Urinary bladder (tissue), 4 donors: ENCODE measurements around the gene PPP2R2C. TPM values are rescaled to one million over a fixed set of nuclear protein-coding genes. Genes with fewer than 3 reads are reported as not detected.
A peak's percentile ranks its signal among the peaks of the same experiment; 100 is the strongest.

ENCODE experiments used
- DNase-seq: peaks from one replicate; pipeline ENCODE4 v3.0.0-alpha.2; 2015; ENCODE audit errors: extremely low spot score
- H3K27ac ChIP-seq: one replicate; pipeline ENCODE4 v1.5.1; 2013; ENCODE audit warnings: low read depth, mild to moderate bottlenecking, moderate library complexity
- H3K36me3 ChIP-seq: one replicate; pipeline ENCODE4 v1.6.1; 2013; ENCODE audit warnings: mild to moderate bottlenecking, moderate library complexity; ENCODE audit not compliant: insufficient read depth
- H3K4me1 ChIP-seq: one replicate; pipeline ENCODE4 v1.6.1; 2013; ENCODE audit warnings: mild to moderate bottlenecking, moderate library complexity; ENCODE audit not compliant: insufficient read depth
- H3K4me3 ChIP-seq: one replicate; pipeline ENCODE4 v1.5.1; 2013; ENCODE audit warnings: low read depth, low read length
- WGBS: extraction: QIAGEN DNeasy Blood & Tissue Kit; methylation state at CpG from one replicate; pipeline ENCODE4 v1.1.7; 2013; 5-methylcytosine and 5-hydroxymethylcytosine counted together
- polyA plus RNA-seq: library from polyadenylated mRNA; stranded (reverse); fragments of 200-250 nt; gene quantifications from one replicate; pipeline ENCODE4 v1.2.3, GENCODE V29; 2013
- total RNA-seq: library from RNA; depleted of rRNA; stranded (reverse); fragments of >200 nt; gene quantifications from one replicate; pipeline ENCODE4 v1.2.3, GENCODE V29; 2014
- donor health status: healthy with polysubstance abuse.
- donor health status: healthy.

The PPP2R2C gene
- total and polyA plus RNA-seq, 2 donors = 0.94 to 3.0 TPM

GRCh38 chr4:6487466-6487865, 15.1 kb upstream of the PPP2R2C start:
- H3K4me3 ChIP-seq = no peak overlapping the region
- DNase-seq = no peak
- no peaks in the 10 kb centered on the region for H3K4me1 ChIP-seq
- no peaks in the 10 kb centered on the region for H3K36me3 ChIP-seq
- no peak overlapping the region for H3K27ac ChIP-seq
- WGBS = 61% methylated on average over 2 of the region's 2 CpGs

DNA sequence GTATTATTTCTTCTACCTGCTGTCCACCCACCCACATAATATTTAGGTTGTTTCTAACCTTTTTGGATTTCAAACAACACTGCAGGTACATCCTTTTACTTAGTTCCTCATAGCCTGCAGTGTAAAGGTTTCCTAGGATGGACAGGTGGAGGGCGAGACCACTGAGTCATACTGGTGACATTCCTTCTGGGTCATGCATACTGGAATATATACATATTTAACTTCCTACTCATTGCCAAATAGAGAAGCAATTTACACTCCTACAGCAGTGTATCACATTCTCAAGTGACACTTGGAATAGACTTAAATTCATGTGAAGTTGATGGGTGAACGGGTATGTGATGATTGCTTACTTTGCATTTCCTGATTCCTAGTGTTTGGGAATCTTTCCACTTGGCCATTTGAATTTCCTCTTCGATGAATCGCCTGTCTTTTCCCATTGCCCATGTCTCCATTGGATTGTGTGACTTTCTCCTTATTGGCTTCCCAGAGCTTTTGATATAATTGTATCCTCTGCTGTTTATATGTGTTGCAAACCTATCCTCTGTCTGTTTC, 8.2 kb upstream of the PPP2R2C start:
- H3K36me3 ChIP-seq = no peaks in the 10 kb centered on the region
- H3K4me1 ChIP-seq = no peaks in the 10 kb centered on the region
- H3K27ac ChIP-seq = no peak overlapping the region
- 75% methylated on average over 4 of the region's 4 CpGs for WGBS
- DNase-seq = no peak
- H3K4me3 ChIP-seq = no peak overlapping the region

DNA sequence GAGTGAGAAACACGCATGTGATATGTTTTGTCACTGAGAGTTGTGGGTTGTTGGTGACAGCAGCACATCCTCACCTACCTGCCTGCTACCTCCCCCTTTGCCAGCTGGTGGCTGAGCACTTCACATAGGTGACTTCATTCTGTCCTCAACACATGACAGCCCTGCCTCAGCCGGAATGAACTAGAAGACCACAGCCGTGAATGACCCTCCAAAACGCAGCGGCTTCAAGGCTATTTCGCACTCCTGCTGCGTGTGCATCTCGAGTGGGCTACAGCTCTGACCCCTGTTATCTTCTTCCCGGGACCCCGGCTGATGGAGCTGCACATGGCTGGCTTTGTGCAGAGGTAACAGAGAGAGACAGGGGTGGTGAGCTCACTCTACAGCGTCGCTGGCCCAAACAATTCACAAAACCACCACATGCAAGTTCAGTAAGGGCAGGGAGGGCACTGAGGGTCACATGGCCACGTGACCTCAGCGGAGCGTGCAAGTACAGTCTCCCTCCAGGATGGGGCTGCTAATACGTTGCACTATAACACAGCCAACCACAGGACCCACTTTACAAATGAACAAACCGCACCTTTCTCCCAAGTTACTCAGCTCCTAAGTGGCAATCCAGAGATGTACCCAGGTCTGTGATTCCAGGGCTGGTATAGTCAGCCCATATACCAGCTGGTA, 6.3 kb upstream of the PPP2R2C start:
- WGBS = 65% methylated on average over 17 of the region's 17 CpGs
- no peak for DNase-seq
- Histone ChIP-seq H3K4me1 (no peaks in the 10 kb centered on the region), H3K27ac (no peak overlapping the region), H3K4me3 (no peak overlapping the region), H3K36me3 (no peaks in the 10 kb centered on the region)

DNA sequence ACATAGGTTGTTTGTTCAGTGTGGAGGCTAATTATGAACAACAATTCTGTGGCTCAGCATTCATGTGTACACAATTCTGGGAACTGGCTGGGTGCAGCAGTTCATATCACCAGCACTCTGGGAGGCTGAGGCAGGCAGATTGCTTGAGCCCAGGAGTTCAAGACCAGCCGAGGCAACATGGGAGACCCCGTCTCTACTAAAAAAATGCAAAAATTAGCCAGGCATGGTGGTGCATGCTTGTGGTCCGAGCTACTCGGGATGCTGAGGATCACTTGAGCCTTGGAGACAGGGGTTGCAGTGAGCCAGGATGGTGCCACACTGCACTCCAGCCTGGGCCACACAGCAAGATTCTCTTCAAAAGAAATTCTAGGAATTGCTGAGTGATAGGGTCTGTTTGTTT, 4.5 kb upstream of the PPP2R2C start:
- H3K4me1 ChIP-seq = no peaks in the 10 kb centered on the region
- H3K36me3 ChIP-seq = no peaks in the 10 kb centered on the region
- H3K27ac ChIP-seq = no peak overlapping the region
- WGBS = 88% methylated on average over 4 of the region's 4 CpGs
- no peak for DNase-seq
- no peak overlapping the region for H3K4me3 ChIP-seq

DNA sequence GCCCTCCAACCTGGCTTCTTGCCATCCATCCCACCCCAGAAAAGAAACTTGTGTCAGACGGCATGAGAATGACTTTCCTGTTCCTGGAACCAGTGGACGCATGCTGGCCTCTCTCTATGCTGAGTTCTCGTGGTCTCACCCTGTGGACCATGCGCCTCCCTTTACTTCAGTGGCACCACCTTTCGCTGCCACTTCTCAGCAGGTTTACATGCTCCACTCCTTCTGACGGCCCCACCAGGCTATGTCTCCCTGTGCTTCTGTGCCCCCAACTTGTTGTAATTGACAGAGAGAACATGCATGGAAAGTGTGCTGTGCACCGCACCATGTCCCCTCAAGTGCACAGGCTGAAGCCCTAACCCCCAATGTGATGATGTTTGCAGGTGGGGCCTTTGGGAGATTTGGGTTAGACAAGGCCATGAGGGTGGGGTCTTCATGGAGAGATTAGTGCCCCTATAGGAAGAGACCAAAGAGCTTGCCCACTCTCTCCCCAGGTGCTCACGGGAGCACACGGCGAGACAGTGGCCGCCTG, 3.1 kb upstream of the PPP2R2C start:
- H3K4me1 ChIP-seq = peaks cover 1% of the 10 kb centered on the region
- no peak overlapping the region for H3K4me3 ChIP-seq
- no peaks in the 10 kb centered on the region for H3K36me3 ChIP-seq
- DNase-seq = no peak
- WGBS = 90% methylated on average over 11 of the region's 11 CpGs
- no peak overlapping the region for H3K27ac ChIP-seq

DNA sequence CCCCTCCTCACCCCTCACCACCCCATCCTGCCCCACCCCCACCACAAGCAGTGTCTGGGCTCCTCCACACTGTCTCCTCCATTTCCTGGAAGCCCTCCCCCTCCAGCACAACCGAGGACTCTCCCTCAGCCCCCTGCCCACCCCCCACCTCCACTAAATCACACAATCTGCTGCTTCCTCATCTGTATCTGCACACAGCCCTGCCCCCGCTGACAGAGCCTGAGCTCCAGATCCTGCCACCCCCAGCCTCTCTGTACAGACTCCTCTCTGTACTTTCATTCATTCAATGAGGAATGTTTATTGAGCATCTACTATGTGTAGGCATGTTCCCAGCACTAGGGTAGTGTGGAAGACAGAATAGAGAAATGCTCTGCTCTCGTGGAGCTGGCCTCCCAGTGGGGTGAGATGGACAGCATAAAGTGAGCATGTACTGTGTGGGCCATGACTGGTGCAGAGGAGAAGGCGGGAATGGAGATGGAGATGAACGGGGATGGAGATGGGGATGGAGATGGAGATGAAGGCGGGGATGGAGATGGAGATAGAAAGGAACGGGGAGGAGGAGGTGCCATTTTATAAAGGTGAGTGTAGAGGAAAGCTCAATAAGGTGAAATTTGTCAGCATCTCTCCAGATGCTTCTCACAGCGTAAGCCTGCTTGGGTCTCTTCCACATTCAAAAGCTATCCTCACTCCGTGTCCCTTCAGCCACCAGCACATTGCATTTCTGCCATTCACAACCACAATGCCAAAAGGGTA, 2.5 kb upstream of the PPP2R2C start:
- no peak overlapping the region for H3K4me3 ChIP-seq
- DNase-seq = no peak
- H3K36me3 ChIP-seq = no peaks in the 10 kb centered on the region
- H3K4me1 ChIP-seq = peaks cover 1% of the 10 kb centered on the region
- WGBS = 69% methylated on average over 9 of the region's 9 CpGs
- H3K27ac ChIP-seq = no peak overlapping the region

DNA sequence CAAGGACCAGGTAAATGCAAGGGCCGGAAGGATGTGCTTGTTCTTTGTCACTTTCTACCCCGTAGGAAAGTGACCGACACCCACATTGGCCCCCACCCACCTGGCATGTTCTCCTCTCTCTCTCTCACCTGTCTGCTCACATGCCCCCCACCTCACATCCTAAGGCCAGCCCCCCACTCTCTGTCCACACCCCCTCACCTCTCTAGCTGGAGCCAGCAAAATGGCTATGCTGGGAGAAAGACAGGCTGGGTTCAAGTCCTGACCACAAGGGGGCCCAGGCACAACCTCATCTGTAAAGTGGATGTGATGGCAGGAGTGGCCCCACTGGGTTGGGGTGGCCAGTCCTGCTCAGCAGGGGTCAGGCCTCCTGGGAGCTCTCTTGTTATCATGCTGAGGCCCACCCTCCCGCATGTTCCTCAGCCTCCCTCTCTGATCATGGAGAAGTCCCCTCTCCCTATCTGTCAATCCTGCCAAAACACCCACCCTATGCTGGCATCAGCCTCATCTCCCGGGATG, 1.7 kb upstream of the PPP2R2C start:
- no peaks in the 10 kb centered on the region for H3K36me3 ChIP-seq
- no peak overlapping the region for H3K4me3 ChIP-seq
- WGBS = 42% methylated on average over 5 of the region's 5 CpGs
- no peak overlapping the region for H3K27ac ChIP-seq
- H3K4me1 ChIP-seq = peaks cover 1% of the 10 kb centered on the region
- no peak for DNase-seq

DNA sequence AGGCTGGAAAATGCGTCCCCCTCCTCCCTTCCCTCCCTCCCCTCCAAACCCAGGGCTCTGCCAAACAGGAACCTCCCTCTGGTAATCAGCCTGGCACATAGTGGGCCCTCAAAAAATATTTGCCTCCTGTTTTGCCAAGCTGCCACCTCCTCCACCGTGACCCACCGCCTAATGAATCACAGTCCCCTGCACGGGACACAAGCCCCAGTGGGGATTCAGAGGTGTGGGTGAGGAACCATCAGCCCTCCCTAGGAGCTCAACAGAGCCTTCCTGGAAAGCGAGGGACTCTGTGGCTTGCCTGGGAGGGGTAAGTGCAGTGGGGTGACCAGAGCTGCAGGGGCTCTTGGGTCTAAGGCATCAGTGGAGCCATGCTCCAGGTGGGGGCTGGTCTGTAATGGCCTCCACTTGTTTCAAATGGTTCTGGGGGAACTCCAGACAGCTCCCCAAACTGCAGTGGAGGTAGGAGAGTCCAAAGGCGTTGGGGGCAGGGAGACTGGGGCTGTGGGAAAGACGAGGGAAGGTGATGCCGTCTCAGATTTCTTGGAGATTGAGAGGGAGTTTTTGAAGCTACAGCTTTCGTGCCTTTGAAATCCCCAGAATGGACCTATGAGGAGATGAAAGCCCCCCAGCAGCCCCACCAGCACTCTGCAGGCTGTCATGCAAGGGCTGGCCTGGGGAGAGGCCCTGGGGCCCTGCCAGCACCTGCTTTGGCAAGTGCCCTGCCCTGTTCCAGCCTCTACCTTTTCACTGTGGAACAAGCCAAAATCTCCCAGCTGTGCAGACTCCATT, 1.0 kb upstream of the PPP2R2C start:
- no peak for DNase-seq
- no peak overlapping the region for H3K4me3 ChIP-seq
- no peak overlapping the region for H3K27ac ChIP-seq
- WGBS = 25% methylated on average over 9 of the region's 9 CpGs
- peaks cover 1% of the 10 kb centered on the region for H3K4me1 ChIP-seq
- no peaks in the 10 kb centered on the region for H3K36me3 ChIP-seq

DNA sequence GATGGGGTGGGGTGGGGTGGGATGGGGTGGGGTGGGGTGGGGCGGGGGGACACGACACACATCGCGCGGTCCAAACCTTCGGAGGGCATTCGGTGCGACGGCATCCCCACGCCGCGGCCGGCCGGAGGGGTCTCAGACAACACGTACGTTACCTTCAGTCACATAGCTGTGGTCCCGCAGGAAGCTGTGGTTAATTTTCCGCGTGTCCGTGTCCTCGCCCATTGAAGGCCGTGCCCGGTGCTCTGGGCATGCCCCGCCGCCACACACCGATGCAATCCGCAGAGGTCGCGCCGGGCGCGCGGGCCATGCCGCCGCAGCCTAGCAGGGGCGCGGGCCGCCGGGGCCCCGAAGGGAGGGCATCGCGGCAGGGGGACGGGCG, 417 bp downstream of the PPP2R2C start:
- DNase-seq = no peak
- WGBS = under 1% methylated on average over 44 of the region's 44 CpGs
- H3K36me3 ChIP-seq = no peaks in the 10 kb centered on the region
- peaks cover 1% of the 10 kb centered on the region for H3K4me1 ChIP-seq
- no peak overlapping the region for H3K27ac ChIP-seq
- H3K4me3 ChIP-seq = peak overlapping the region; percentile 33

GRCh38 chr4:6471307-6472007, 957 bp downstream of the PPP2R2C start:
- Histone ChIP-seq H3K4me1 (peaks cover 1% of the 10 kb centered on the region), H3K4me3 (peak overlapping the region; percentile 46), H3K27ac (no peak overlapping the region), H3K36me3 (no peaks in the 10 kb centered on the region)
- 2% methylated on average over 28 of the region's 28 CpGs for WGBS
- no peak for DNase-seq

GRCh38 chr4:6470502-6471306, 1.7 kb downstream of the PPP2R2C start:
- no peak for DNase-seq
- Histone ChIP-seq H3K27ac (no peak overlapping the region), H3K4me1 (peaks cover 1% of the 10 kb centered on the region), H3K36me3 (no peaks in the 10 kb centered on the region), H3K4me3 (peak overlapping the region; percentile 46)
- under 1% methylated on average over 85 of the region's 85 CpGs for WGBS

DNA sequence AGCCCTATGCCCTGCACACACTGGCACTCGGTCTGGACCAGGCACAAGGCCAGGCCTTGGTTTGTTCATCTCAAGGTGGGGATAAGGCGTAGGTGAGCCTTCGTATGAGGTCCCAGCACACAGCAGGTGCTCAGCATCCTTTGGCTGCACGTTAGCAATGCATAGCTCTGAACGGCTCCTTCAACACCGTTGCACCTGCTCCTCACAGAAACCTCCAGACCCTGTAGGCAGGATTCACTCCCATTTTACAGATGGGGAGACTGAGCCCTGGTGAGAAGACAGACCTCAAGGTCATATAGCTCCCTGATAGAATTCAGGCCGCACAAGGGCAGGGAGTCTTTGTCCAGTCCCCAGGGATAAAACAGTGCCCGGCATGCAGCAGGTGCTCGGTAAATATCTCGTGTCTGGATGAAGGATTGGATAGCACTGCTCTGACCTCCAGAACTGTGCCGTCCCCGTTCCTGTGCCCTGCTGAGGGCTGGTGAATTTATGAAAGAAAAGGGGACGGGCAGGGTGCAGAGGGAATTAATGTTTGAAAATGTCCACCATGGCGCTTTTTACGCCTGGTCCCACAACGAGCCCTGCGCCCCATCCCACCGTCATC, 2.4 kb downstream of the PPP2R2C start:
- H3K4me1 ChIP-seq = peaks cover 1% of the 10 kb centered on the region
- DNase-seq = no peak
- WGBS = 52% methylated on average over 18 of the region's 18 CpGs
- H3K27ac ChIP-seq = no peak overlapping the region
- no peaks in the 10 kb centered on the region for H3K36me3 ChIP-seq
- peak overlapping the region; percentile 46 for H3K4me3 ChIP-seq
